GM12892 (cell line): ENCODE data around the gene NR1I2.

Experiments used
- POLR2A ChIP-seq: IDR thresholded peaks from 2 replicates; pipeline ENCODE4 v1.6.1; 2011; ENCODE audit warnings: low read depth, low read length, control low read depth
- TAF1 ChIP-seq: IDR thresholded peaks from 2 replicates; pipeline ENCODE4 v1.6.1; 2011; ENCODE audit warnings: low read depth, mild to moderate bottlenecking, control low read depth, low read length, borderline replicate concordance

- TF ChIP-seq TAF1 (no peak), POLR2A (no peak)
These were observed 50.1 kb downstream of the NR1I2 start for GRCh38 chr3:119831941-119832371.
